Urothelium cell line (cell line): ENCODE measurements around the gene POTEF.
"Not testable (repeated sequence)": the region's sequence is repeated elsewhere in the genome, so short reads cannot be mapped to it uniquely, and the experiment has no call there.

Source experiments
- DNase-seq: peaks from one replicate; pipeline ENCODE4 v3.0.0; 2011; ENCODE audit warnings: low spot score, mixed read lengths
- FAIRE-seq: peaks from 2 replicates; lab custom pipeline; 2011; peaks lifted over from hg19 to GRCh38; lab: Jason Lieb, UNC

POTEF gene

DNA sequence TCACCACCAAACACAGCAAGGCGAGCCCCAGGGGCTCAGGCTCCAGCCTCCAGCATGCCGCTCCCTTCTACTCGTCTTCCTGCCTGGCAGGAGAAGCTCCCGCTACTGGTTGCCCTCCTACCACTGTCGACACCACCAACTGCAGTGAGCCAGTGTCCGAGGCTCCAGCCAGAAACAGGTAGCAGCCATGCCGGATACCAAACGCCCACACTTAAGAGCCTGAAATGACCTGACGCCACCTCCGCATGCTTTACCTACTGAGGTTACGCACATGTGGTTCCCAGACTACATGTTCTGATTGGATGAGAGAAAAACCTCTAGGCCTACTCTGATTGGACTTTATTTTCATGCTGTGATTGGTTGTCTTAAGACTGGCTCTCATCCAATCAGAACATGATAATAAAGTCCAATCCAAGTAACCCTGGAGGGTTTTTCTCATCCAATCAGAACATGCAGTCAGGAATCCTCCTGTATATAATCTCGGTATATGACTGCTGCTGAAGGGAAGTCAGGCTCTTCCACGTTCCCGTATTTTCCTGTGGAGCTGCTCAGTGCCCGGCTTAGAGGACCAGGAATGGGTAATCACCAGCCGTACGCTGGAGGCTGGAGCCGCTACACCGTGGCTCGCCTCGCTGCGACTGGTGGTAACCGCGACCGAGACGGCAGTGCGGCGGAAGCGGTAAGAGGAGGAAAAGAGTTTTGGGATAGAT lies at the start of gene POTEF:
Gene POTEF, minus strand, starts transcription at position 103 of the 710 bp plus-strand sequence. CDS start 8,707 bp downstream, outside the sequence.
- DNase-seq (peak; percentile 35), FAIRE-seq (peak; percentile 99)

GRCh38 chr2:130174866-130175265 lies 45.8 kb upstream of the POTEF start:
- DNase-seq, FAIRE-seq: not testable (repeated sequence)

GRCh38 chr2:130169896-130170295 lies 40.9 kb upstream of the POTEF start:
- no peak for FAIRE-seq
- DNase-seq = no peak

- FAIRE-seq = not testable (repeated sequence)
Measured at GRCh38 chr2:130169163-130169562, 40.1 kb upstream of the POTEF start.

GRCh38 chr2:130166611-130167010 lies 37.6 kb upstream of the POTEF start:
- not testable (repeated sequence) for FAIRE-seq, DNase-seq

More at GRCh38 chr2:130169163-130169562, 40.1 kb upstream of the POTEF start:
- not testable (repeated sequence) for DNase-seq

DNA sequence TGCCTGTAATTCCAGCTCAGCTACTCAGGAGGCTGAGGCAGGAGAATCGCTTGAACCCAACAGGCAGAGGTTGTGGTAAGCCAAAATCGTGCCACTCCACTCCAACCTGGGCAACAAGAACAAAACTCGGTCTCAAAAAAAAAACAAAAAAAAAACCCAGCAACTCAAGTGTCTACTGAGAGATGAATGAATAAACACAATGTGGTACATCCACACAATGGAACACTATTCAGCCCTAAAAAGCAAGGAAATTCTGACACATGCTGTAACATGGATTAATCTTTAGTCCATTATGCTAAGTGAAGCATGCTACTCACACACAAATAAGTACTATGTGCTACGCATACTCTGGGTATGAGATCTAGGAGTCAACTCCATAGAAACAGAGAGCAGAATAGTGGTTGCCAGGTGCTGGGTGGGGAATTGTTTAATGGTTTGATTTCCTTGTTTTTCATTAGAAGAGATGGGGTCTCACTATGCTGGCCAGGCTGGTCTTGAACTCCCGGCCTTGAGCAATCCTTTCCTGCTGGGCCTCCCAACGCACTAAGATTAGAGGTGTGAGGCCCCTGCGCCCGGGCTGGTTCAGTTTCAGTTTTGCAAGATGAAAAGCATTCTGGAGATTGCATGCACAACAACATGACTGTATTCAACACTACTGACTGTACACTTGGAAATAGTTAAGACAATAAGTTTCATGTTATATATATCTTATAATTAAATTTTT lies 36.4 kb upstream of the POTEF start:
- FAIRE-seq = no peak

GRCh38 chr2:130162968-130163367 lies 33.9 kb upstream of the POTEF start:
- DNase-seq = no peak
- FAIRE-seq = no peak

More for the DNA sequence above, 36.4 kb upstream of the POTEF start:
- DNase-seq = no peak

DNA sequence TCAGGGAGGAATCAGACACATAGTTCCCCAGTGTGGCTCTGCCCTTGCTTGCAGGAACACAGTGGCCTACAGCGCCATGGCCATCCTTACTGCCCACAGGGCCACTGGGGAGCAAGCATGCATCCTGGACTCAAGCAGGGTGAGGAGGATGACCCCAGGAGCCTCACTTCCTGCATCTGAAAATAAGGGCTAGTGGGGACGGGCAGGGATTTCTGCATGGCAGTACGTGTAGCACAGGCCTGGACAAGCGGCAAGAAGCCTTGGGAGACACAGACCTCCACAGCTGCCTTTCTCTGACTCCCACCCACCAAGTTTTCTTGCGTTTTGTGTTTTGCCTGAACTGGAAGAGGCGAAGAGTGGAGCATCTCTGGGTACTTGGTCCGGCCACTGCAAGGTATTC lies 33.5 kb upstream of the POTEF start:
- not testable (repeated sequence) for DNase-seq
- FAIRE-seq = peak; percentile 65

GRCh38 chr2:130160838-130161705 lies 32.0 kb upstream of the POTEF start:
- FAIRE-seq, DNase-seq: not testable (repeated sequence)

DNA sequence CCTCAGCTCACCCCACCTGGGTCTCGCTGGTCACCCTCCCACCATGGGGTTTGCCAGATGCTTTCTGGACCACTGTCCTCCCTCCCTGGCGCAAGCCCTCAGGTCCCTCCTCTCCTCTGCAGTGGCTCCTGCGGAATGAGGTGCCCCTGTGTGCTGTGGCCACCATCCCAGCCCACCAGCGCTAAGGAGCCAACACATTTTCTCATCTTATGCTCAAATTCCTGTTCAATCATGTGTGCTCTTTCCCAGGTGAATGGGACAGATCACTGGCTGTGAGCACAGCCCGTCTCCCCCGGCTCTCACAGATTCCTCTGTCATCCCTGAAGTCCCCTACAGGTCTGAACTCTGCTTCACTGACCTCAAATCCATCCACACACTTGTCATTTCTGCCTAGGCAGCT lies 31.1 kb upstream of the POTEF start:
- no peak for DNase-seq
- no peak for FAIRE-seq

DNA sequence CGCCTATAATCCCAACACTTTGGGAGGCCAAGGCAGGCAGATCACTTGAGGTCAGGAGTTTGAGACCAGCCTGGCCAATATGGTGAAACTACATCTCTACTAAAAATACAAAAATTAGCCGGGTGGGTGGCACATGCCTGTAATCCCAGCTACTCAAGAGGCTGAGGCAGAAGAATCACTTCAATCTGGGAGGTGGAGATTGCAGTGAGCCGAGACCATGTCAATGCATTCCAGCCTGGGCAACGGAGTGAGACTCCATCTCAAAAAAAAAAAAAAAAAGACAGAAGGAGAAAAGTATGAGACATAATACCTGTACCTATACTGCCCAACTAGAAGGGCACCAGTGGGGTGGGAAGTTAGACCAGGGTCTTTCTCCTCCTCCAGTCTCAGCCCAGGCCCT lies 30.4 kb upstream of the POTEF start:
- not testable (repeated sequence) for FAIRE-seq, DNase-seq

DNA sequence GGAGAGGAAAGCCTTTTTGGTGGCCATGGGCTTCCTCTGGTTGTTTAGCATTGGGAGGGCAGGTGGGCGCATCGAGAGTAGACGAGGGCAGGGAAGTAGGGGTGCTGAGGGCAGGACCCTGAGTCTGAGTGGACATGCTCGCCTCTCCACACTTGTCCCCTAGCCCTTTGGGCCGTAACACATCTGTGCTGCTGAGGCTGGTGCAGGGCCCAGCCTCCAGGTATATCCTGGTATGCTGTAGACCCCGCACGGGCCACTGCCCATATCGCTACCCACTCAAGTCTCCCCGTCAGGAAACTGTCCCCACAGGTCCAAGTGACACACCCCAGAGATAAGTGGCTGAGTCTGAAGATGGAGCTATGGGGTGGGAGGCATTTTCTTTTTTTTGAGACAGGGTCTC lies 29.6 kb upstream of the POTEF start:
- DNase-seq (no peak), FAIRE-seq (no peak)

DNA sequence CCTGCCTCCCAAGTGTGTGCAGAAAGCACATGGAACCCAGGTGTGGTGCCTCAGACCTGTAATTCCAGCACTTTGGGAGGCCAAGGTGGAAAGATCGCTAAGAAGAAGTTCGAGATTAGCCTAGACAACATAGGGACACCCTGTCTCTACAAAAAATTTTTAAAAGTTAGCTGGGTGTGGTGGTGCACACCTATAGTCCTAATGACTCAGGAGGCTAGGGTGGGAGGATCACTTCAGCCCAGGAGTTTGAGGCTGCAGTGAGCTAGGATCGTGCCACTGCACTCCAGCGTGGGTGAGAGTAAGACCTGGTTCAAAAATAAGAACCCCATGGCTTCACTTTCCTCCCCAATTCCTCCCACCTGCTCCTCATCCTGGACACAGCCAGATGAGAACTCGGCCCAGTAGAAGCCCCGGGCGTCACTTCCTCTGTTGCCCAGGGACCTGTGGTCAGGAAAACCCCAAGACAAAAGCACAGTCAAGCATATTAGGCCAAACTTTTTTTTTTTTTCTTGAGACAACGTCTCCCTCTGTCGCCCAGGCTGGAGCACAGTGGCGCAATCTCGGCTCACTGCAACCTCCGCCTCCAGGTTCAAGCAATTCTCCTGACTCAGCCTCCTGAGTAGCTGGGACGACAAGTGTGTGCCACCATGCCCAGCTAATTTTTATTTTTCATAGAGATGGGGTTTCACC lies 28.9 kb upstream of the POTEF start:
- not testable (repeated sequence) for DNase-seq, FAIRE-seq

DNA sequence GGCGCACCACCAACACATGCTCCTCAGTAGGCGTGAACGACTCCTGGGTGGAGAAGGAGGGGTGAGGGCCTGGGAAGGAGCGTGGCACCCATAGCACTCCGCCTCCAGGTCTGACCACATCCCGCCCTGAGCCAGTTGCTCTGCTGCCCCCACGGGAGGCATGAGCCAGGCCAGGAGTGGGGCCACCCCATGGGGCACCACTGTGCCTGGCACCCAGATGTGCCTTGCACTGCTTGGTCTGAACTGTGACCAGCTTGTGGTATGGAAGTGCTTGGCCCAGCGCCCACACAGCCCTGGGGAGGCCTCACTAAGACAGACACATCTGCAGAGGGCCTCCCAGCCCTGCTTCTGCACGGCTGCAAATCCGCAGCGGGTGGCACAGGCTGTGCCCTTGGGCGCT lies 28.3 kb upstream of the POTEF start:
- DNase-seq = not testable (repeated sequence)
- peak; percentile 52 for FAIRE-seq

DNA sequence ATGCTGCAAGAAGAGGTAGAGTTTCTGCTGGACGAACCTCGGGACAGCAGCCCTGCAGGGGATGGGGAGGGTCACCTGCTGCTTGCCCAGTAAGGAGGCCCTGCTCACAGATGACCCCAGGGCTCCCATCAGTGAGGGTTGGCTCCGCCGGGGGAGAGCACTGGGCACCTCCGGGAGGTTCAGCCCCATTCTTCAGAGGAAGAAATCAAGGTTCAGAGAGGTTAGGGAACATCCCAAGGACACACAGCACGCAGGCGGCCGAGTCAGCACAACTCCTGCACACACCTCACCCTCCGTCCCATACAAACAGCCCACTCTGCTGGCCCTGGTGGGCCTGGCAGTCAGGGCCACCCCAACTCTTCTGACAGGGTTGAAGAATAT lies 27.6 kb upstream of the POTEF start:
- DNase-seq (no peak), FAIRE-seq (no peak)

DNA sequence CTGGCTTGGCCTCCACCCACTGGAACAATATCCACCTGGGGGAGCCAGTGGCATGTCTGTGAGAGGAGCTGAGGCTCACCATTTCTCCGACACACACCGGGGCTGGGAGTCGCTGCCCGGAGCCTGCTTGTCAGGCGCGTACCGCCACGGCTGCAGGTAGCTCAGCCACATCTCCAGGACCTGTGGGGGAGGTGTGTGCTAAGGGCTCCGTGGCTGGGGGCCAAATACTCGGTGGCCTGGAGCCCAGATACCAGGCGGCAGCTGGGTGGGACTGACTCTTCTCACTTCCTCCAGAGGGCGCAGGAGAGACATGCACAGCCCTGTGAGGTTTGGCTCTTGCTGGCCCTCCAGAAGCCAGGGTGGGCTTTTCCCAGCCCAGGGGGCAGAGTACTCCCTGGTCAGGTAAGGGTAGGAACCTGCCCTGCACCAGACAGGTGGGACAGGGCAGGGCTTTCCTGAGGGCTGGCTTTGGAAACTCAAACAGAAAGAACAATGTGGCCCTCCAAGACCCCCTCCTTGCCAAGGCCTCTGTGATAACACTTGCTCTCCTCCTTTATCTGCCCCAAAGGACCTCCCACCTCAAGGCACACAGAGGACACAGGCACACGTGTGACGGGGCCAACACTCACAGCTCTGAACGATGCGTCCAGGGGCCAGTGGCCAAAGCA lies 27.1 kb upstream of the POTEF start:
- DNase-seq = peak; percentile 45
- peak; percentile 95 for FAIRE-seq

- no peak for DNase-seq
- peak; percentile 44 for FAIRE-seq
Measured at GRCh38 chr2:130154773-130155765, 26.0 kb upstream of the POTEF start.

- not testable (repeated sequence) for DNase-seq, FAIRE-seq
Measured at GRCh38 chr2:130154423-130154770, 25.4 kb upstream of the POTEF start.
